ENCODE data around the gene ITPRIP.
A peak's percentile ranks its signal among the peaks of the same experiment; 100 is the strongest.

The ITPRIP gene

GRCh38 chr10:104273899-104274575 lies 64.2 kb downstream of the ITPRIP start:
- DNase-seq (ENCODE audit: low spot score) = no peak
- TF ChIP-seq CTCF (IDR thresholded peaks at IDR 0.05; ENCODE audit: extremely low read depth, missing control alignments) = no peak

- no peak for DNase-seq (ENCODE audit: low spot score)
- no peak for TF ChIP-seq CTCF (IDR thresholded peaks at IDR 0.05; ENCODE audit: extremely low read depth, missing control alignments)
These were observed 65.0 kb downstream of the ITPRIP start for GRCh38 chr10:104273286-104273685.

GRCh38 chr10:104268713-104269645 lies 69.3 kb downstream of the ITPRIP start, which contains the start of gene GSTO2:
Gene GSTO2, plus strand, starts transcription at chr10:104269184. Its CDS starts 5,732 bp downstream, at chr10:104274916.
- TF ChIP-seq CTCF (IDR thresholded peaks at IDR 0.05; ENCODE audit: extremely low read depth, missing control alignments) = no peak
- peak; percentile 99 for DNase-seq (ENCODE audit: low spot score)

- DNase-seq (ENCODE audit: low spot score) = no peak
- no peak for TF ChIP-seq CTCF (IDR thresholded peaks at IDR 0.05; ENCODE audit: extremely low read depth, missing control alignments)
These were observed 69.9 kb downstream of the ITPRIP start for GRCh38 chr10:104268405-104268712.

GRCh38 chr10:104267721-104268404 lies 70.4 kb downstream of the ITPRIP start:
- DNase-seq (ENCODE audit: low spot score) = no peak
- TF ChIP-seq CTCF (IDR thresholded peaks at IDR 0.05; ENCODE audit: extremely low read depth, missing control alignments) = no peak

- DNase-seq (ENCODE audit: low spot score) = no peak
- TF ChIP-seq CTCF (IDR thresholded peaks at IDR 0.05; ENCODE audit: extremely low read depth, missing control alignments) = no peak
These were observed 73.5 kb downstream of the ITPRIP start for GRCh38 chr10:104264783-104265182.

GRCh38 chr10:104262055-104262454 lies 76.2 kb downstream of the ITPRIP start:
- no peak for DNase-seq (ENCODE audit: low spot score)
- TF ChIP-seq CTCF (IDR thresholded peaks at IDR 0.05; ENCODE audit: extremely low read depth, missing control alignments) = no peak
